Measurements from ENCODE around the gene FNDC11.

- TF ChIP-seq POLR2AphosphoS5 (IDR thresholded peaks at IDR 0.05; ENCODE audit: low read depth, low read length) (no peak), TAF1 (IDR thresholded peaks at IDR 0.05; ENCODE audit: borderline replicate concordance, insufficient read depth, low read length) (no peak)
These were observed 20.0 kb upstream of the FNDC11 start for GRCh38 chr20:63533871-63534393.

All from PFSK-1 (cell line).